Suprapubic skin (tissue), 3 donors: ENCODE data around the gene CAPN3.

Experiments used
- POLR2A ChIP-seq, 2 donors: fragments of 450-650 bp; IDR thresholded peaks; one replicate each; pipeline ENCODE4 v1.6.1; 2017; ENCODE audit warnings: antibody characterized with exemption in 2 of 2, mild to moderate bottlenecking in 2 of 2, moderate library complexity in 2 of 2
- TF ChIP-seq, protein P1 (sequence below), 2 donors: fragments of 200-600 bp in 1 of 2; fragments of 450-650 bp in 1 of 2; sonication (generic) in 1 of 2; IDR thresholded peaks; one replicate each; pipeline ENCODE4 v1.5.1; 2016 to 2019; ENCODE audit warnings: antibody characterized with exemption in 2 of 2, mild to moderate bottlenecking in 1 of 2, moderate library complexity in 1 of 2

DNA sequence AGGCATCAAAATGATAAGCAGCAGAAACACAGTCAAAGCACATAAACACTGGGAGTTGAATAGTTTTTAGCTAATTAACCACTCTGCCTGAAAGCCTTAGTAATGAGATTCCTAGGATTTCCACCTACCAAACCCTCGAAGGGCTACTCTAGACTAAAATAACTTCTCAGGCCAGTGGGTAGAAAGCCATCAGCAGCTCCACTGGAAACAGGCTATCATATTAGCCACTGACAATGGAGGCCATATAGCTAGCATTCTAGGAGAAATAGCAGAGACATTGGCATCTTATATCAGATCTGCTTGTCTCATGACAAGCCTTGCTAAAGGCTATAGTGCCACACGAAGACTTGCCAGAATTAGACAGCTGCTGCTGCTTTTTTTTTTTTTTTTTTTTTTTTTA, 4.5 kb upstream of the CAPN3 start:
- TF ChIP-seq, protein P1, sequence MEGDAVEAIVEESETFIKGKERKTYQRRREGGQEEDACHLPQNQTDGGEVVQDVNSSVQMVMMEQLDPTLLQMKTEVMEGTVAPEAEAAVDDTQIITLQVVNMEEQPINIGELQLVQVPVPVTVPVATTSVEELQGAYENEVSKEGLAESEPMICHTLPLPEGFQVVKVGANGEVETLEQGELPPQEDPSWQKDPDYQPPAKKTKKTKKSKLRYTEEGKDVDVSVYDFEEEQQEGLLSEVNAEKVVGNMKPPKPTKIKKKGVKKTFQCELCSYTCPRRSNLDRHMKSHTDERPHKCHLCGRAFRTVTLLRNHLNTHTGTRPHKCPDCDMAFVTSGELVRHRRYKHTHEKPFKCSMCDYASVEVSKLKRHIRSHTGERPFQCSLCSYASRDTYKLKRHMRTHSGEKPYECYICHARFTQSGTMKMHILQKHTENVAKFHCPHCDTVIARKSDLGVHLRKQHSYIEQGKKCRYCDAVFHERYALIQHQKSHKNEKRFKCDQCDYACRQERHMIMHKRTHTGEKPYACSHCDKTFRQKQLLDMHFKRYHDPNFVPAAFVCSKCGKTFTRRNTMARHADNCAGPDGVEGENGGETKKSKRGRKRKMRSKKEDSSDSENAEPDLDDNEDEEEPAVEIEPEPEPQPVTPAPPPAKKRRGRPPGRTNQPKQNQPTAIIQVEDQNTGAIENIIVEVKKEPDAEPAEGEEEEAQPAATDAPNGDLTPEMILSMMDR (IDR thresholded peaks at IDR 0.05): no peak
- no peak for TF ChIP-seq POLR2A (IDR thresholded peaks at IDR 0.05)
